Measurements from ENCODE around the gene GABRA1. TPM values are rescaled to one million over a fixed set of nuclear protein-coding genes. Genes with fewer than 3 reads are reported as not detected.

Gene GABRA1
- total RNA-seq, 1 donor from 2014 or later = not detected

- TF ChIP-seq CTCF (IDR thresholded peaks at IDR 0.05) = no peak
- H3K27me3 Mint-ChIP-seq (ENCODE audit: unreplicated experiment) = no peaks in the 10 kb centered on the region
- no peaks in the 10 kb centered on the region for H3K4me1 Mint-ChIP-seq (ENCODE audit: unreplicated experiment)
- no peak overlapping the region for H3K4me3 Mint-ChIP-seq (ENCODE audit: unreplicated experiment)
- no peaks in the 10 kb centered on the region for H3K9me3 Mint-ChIP-seq (ENCODE audit: unreplicated experiment)
- DNase-seq (ENCODE audit: extremely low spot score, unreplicated experiment) = no peak
- H3K36me3 Mint-ChIP-seq (ENCODE audit: unreplicated experiment) = no peaks in the 10 kb centered on the region
- no peak overlapping the region for H3K27ac Mint-ChIP-seq (ENCODE audit: unreplicated experiment)
Measured at GRCh38 chr5:161865510-161865909, 17.6 kb downstream of the GABRA1 start.

- Mint-ChIP-seq H3K4me1 (ENCODE audit: unreplicated experiment) (no peaks in the 10 kb centered on the region), H3K4me3 (ENCODE audit: unreplicated experiment) (no peak overlapping the region), H3K27me3 (ENCODE audit: unreplicated experiment) (no peaks in the 10 kb centered on the region), H3K36me3 (ENCODE audit: unreplicated experiment) (no peaks in the 10 kb centered on the region), H3K27ac (ENCODE audit: unreplicated experiment) (no peak overlapping the region), H3K9me3 (ENCODE audit: unreplicated experiment) (peaks cover 4% of the 10 kb centered on the region)
- no peak for TF ChIP-seq CTCF (IDR thresholded peaks at IDR 0.05)
- DNase-seq (ENCODE audit: extremely low spot score, unreplicated experiment) = no peak
Measured at GRCh38 chr5:161889971-161890370, 42.1 kb downstream of the GABRA1 start.

GRCh38 chr5:161895514-161895913 is 47.6 kb downstream of the GABRA1 start:
- Mint-ChIP-seq H3K4me1 (ENCODE audit: unreplicated experiment) (no peaks in the 10 kb centered on the region), H3K9me3 (ENCODE audit: unreplicated experiment) (no peaks in the 10 kb centered on the region), H3K27me3 (ENCODE audit: unreplicated experiment) (no peaks in the 10 kb centered on the region), H3K27ac (ENCODE audit: unreplicated experiment) (no peak overlapping the region), H3K4me3 (ENCODE audit: unreplicated experiment) (no peak overlapping the region), H3K36me3 (ENCODE audit: unreplicated experiment) (no peaks in the 10 kb centered on the region)
- TF ChIP-seq CTCF (IDR thresholded peaks at IDR 0.05) = no peak
- DNase-seq (ENCODE audit: extremely low spot score, unreplicated experiment) = no peak

GRCh38 chr5:161897033-161897432 is 49.1 kb downstream of the GABRA1 start:
- no peak overlapping the region for H3K4me3 Mint-ChIP-seq (ENCODE audit: unreplicated experiment)

GRCh38 chr5:161899590-161899989 is 51.7 kb downstream of the GABRA1 start:
- no peak for TF ChIP-seq CTCF (IDR thresholded peaks at IDR 0.05)
- Mint-ChIP-seq H3K27ac (ENCODE audit: unreplicated experiment) (no peak overlapping the region), H3K4me3 (ENCODE audit: unreplicated experiment) (no peak overlapping the region), H3K4me1 (ENCODE audit: unreplicated experiment) (no peaks in the 10 kb centered on the region), H3K27me3 (ENCODE audit: unreplicated experiment) (no peaks in the 10 kb centered on the region), H3K9me3 (ENCODE audit: unreplicated experiment) (no peaks in the 10 kb centered on the region), H3K36me3 (ENCODE audit: unreplicated experiment) (no peaks in the 10 kb centered on the region)
- DNase-seq (ENCODE audit: extremely low spot score, unreplicated experiment) = no peak

More at GRCh38 chr5:161897033-161897432, 49.1 kb downstream of the GABRA1 start:
- DNase-seq (ENCODE audit: extremely low spot score, unreplicated experiment) = no peak
- Mint-ChIP-seq H3K27me3 (ENCODE audit: unreplicated experiment) (no peaks in the 10 kb centered on the region), H3K4me1 (ENCODE audit: unreplicated experiment) (no peaks in the 10 kb centered on the region), H3K9me3 (ENCODE audit: unreplicated experiment) (no peaks in the 10 kb centered on the region), H3K36me3 (ENCODE audit: unreplicated experiment) (no peaks in the 10 kb centered on the region), H3K27ac (ENCODE audit: unreplicated experiment) (no peak overlapping the region)
- no peak for TF ChIP-seq CTCF (IDR thresholded peaks at IDR 0.05)
